GM19324 (cell line): ENCODE data around the gene MLPH.
"Not testable (repeated sequence)": the region's sequence is repeated elsewhere in the genome, so short reads cannot be mapped to it uniquely, and the experiment has no call there.

ENCODE experiments used
- ATAC-seq: cut with Tn5 transposase; IDR thresholded peaks from one replicate; pipeline ENCODE4 v1.9.1; 2021; ENCODE audit warnings: mild to moderate bottlenecking, moderate library complexity; ENCODE audit not compliant: unreplicated experiment, low FRiP score

Gene MLPH

GRCh38 chr2:237577956-237578870 is 91.2 kb downstream of the MLPH start:
- ATAC-seq, result no peak

GRCh38 chr2:237581326-237581725 is 94.3 kb downstream of the MLPH start:
- ATAC-seq, result no peak

GRCh38 chr2:237581751-237582746 is 95.0 kb downstream of the MLPH start:
- ATAC-seq, result no peak

GRCh38 chr2:237583385-237584295 is 96.6 kb downstream of the MLPH start:
- no peak for ATAC-seq

GRCh38 chr2:237585590-237586221 is 98.7 kb downstream of the MLPH start:
- no peak for ATAC-seq

- no peak for ATAC-seq
Observed at GRCh38 chr2:237588044-237588696, 101.1 kb downstream of the MLPH start.

- ATAC-seq, result no peak
Observed at GRCh38 chr2:237590272-237591140, 103.5 kb downstream of the MLPH start, which contains the start of gene RAB17. TSS of gene RAB17 (minus strand) at chr2:237590734. CDS start at chr2:237586154, 4,580 bp downstream.

GRCh38 chr2:237591141-237591881 is 104.3 kb downstream of the MLPH start:
- ATAC-seq, result no peak

- no peak for ATAC-seq
Observed at GRCh38 chr2:237592425-237592980, 105.5 kb downstream of the MLPH start.

GRCh38 chr2:237593036-237593435 is 106.0 kb downstream of the MLPH start:
- no peak for ATAC-seq

- no peak for ATAC-seq
Observed at GRCh38 chr2:237593596-237594320, 106.7 kb downstream of the MLPH start.

GRCh38 chr2:237594514-237594871 is 107.4 kb downstream of the MLPH start:
- ATAC-seq, result no peak

GRCh38 chr2:237595829-237596519 is 108.9 kb downstream of the MLPH start:
- not testable (repeated sequence) for ATAC-seq

- ATAC-seq, result no peak
Observed at GRCh38 chr2:237596520-237597195, 109.6 kb downstream of the MLPH start.
